Liver (tissue), 9 donors: ENCODE data around the gene SRPK1. TPM values are rescaled to one million over a fixed set of nuclear protein-coding genes. Genes with fewer than 3 reads are reported as not detected.

ENCODE experiments used
- DNase-seq: peaks from one replicate; pipeline ENCODE4 v3.0.0-alpha.2; 2017; ENCODE audit warnings: low spot score
- H3K27ac ChIP-seq, 2 donors: one replicate each; pipeline ENCODE4 v1.7.0; 2013; ENCODE audit warnings: inconsistent platforms in 2 of 2, low read length in 2 of 2, control low read depth in 1 of 2, low read depth in 1 of 2, mild to moderate bottlenecking in 1 of 2
- H3K27me3 ChIP-seq, 4 donors: one replicate each; pipeline versions ENCODE4 v1.6.1 to v1.7.0; 2013; ENCODE audit warnings: low read length in 3 of 4, inconsistent platforms in 1 of 4, mild to moderate bottlenecking in 1 of 4, moderate library complexity in 1 of 4; ENCODE audit not compliant: control insufficient read depth in 4 of 4, insufficient read depth in 4 of 4
- H3K36me3 ChIP-seq, 4 donors: one replicate each; pipeline versions ENCODE4 v1.6.1 to v1.7.0; 2013; ENCODE audit warnings: low read length in 3 of 4, mild to moderate bottlenecking in 3 of 4, low read depth in 1 of 4, moderate library complexity in 1 of 4; ENCODE audit not compliant: control insufficient read depth in 4 of 4, insufficient read depth in 3 of 4
- H3K4me1 ChIP-seq, 4 donors: one replicate each; pipeline versions ENCODE4 v1.6.1 to v1.7.0; 2013; ENCODE audit warnings: low read length in 3 of 4, mild to moderate bottlenecking in 3 of 4, moderate library complexity in 1 of 4; ENCODE audit not compliant: control insufficient read depth in 4 of 4, insufficient read depth in 4 of 4
- H3K4me3 ChIP-seq, 3 donors: one replicate each; pipeline versions ENCODE4 v1.6.1 to v1.7.0; 2013; ENCODE audit warnings: low read length in 3 of 3, control low read depth in 1 of 3, low read depth in 1 of 3, mild to moderate bottlenecking in 1 of 3
- H3K9ac ChIP-seq, 2 donors: one replicate each; pipeline ENCODE4 v1.7.0; 2013; ENCODE audit warnings: low read length in 2 of 2, mild to moderate bottlenecking in 2 of 2, moderate library complexity in 2 of 2, control low read depth in 1 of 2, low read depth in 1 of 2
- H3K9me3 ChIP-seq, 4 donors: one replicate each; pipeline versions ENCODE4 v1.6.1 to v1.7.0; 2013; ENCODE audit warnings: low read length in 3 of 4; ENCODE audit not compliant: control insufficient read depth in 4 of 4
- FOXA1 ChIP-seq: IDR thresholded peaks from 2 replicates; pipeline ENCODE4 v1.6.1; 2016; ENCODE audit warnings: antibody characterized with exemption
- FOXA2 ChIP-seq: IDR thresholded peaks from 2 replicates; pipeline ENCODE4 v1.6.1; 2016; ENCODE audit warnings: antibody characterized with exemption
- GABPA ChIP-seq, 2 donors: IDR thresholded peaks in 1 of 2; conservative IDR thresholded peaks in 1 of 2; 2 replicates each; pipeline ENCODE4 v1.6.1; 2016; ENCODE audit warnings: antibody characterized with exemption in 2 of 2, mild to moderate bottlenecking in 1 of 2, moderate library complexity in 1 of 2
- HNF4G ChIP-seq: IDR thresholded peaks from 2 replicates; pipeline ENCODE4 v1.6.1; 2016; ENCODE audit warnings: antibody characterized with exemption
- NR2F2 ChIP-seq: IDR thresholded peaks from 2 replicates; pipeline ENCODE4 v1.6.1; 2016; ENCODE audit warnings: antibody characterized with exemption
- RAD21 ChIP-seq, 2 donors: IDR thresholded peaks; 2 replicates each; pipeline ENCODE4 v1.6.1; 2016; ENCODE audit warnings: antibody characterized with exemption in 2 of 2, mild to moderate bottlenecking in 2 of 2
- RXRA ChIP-seq, 2 donors: IDR thresholded peaks; 2 replicates each; pipeline ENCODE4 v1.6.1; 2017 to 2018; ENCODE audit warnings: antibody characterized with exemption in 2 of 2, mild to moderate bottlenecking in 1 of 2
- SP1 ChIP-seq: IDR thresholded peaks from 2 replicates; pipeline ENCODE4 v1.6.1; 2018; ENCODE audit warnings: antibody characterized with exemption, mild to moderate bottlenecking
- TAF1 ChIP-seq: conservative IDR thresholded peaks from 2 replicates; pipeline ENCODE4 v1.6.1; 2016; ENCODE audit warnings: antibody characterized with exemption, mild to moderate bottlenecking
- YY1 ChIP-seq: IDR thresholded peaks from 2 replicates; pipeline ENCODE4 v1.6.1; 2016; ENCODE audit warnings: antibody characterized with exemption, mild to moderate bottlenecking
- WGBS: extraction: QIAGEN DNeasy Blood & Tissue Kit; methylation state at CpG from one replicate; pipeline ENCODE4 v1.1.7; 2013; 5-methylcytosine and 5-hydroxymethylcytosine counted together
- polyA plus RNA-seq, 2 donors: library from polyadenylated mRNA; stranded (reverse) in 1 of 2; unstranded in 1 of 2; fragments of 200-250 nt in 1 of 2; fragments of >200 nt in 1 of 2; fragmentation: Nextera tagmentation in 1 of 2; extraction: Ambion mirVana in 1 of 2; gene quantifications; one replicate each; pipeline versions ENCODE4 v1.2.1 to v1.2.3, GENCODE V29; 2013 to 2015
- total RNA-seq, 2 donors: library from RNA; depleted of rRNA; stranded (reverse); fragments of >200 nt; gene quantifications; one replicate each; pipeline ENCODE4 v1.2.3, GENCODE V29; 2014
- TF ChIP-seq, protein P1 (sequence below): IDR thresholded peaks from 2 replicates; pipeline ENCODE4 v1.6.1; 2016; ENCODE audit warnings: antibody characterized with exemption
- TF ChIP-seq, protein P2 (sequence below): fragments of 150-350 bp; IDR thresholded peaks from 2 replicates; pipeline ENCODE4 v1.5.1; 2017; ENCODE audit warnings: improper control_type of control experiment, low read depth, low read length; ENCODE audit not compliant: missing input control
- TF ChIP-seq, protein P3 (sequence below): IDR thresholded peaks from 2 replicates; pipeline ENCODE4 v1.6.1; 2016; ENCODE audit warnings: antibody characterized with exemption
- TF ChIP-seq, protein P4 (sequence below): IDR thresholded peaks from 2 replicates; pipeline ENCODE4 v1.6.1; 2016; ENCODE audit warnings: antibody characterized with exemption
- TF ChIP-seq, protein P5 (sequence below): IDR thresholded peaks from 2 replicates; pipeline ENCODE4 v1.6.1; 2016; ENCODE audit warnings: antibody characterized with exemption, mild to moderate bottlenecking
- donor health status: healthy.
- donor health status: healthy.
- donor health status: healthy.
- donor health status: healthy.
- donor health status: healthy.

The SRPK1 gene
- total and polyA plus RNA-seq, 4 donors = 11.9 to 41.2 (median 32.9) TPM

DNA sequence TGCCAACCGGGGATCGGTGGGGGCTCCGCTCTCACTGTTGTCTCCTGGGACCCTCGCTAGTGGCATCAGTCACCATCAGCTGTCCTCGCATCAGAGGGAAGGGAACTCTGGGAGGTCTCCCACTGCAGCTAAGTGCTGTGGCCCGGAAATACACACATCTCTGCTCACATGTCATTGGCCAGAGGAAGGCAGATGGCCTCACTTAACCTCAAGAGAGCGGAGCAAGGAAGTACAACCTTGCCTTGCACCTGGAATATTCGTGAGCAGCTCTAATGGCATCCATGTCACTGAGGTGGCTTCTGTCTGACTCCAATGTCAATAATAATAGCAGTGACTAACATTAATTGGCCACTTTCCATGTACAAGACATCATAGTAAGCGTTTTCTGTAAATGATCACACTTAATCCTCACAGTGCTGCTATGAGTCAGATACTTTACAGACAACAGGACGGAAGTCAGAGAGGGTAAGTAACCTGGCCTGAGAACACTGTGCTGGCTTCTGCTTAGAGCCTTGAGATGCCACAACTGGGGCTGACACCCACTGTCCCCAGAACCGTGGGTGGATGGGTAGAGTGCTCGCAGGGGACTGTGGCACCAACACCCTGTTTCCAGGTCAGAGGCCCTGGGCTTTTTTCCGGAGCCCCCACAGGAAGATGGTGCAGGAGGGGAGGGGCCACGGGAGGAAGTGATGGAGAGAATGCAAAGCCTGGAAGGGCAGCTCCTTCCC, 109.8 kb downstream of the SRPK1 start:
- Histone ChIP-seq H3K9me3 (no peaks in the 10 kb centered on the region), H3K4me1 (no peaks in the 10 kb centered on the region), H3K36me3 (no peaks in the 10 kb centered on the region), H3K4me3 (no peak overlapping the region), H3K27me3 (no peaks in the 10 kb centered on the region), H3K27ac (no peak overlapping the region), H3K9ac (no peak overlapping the region)
- TF ChIP-seq TAF1 (no peak), GABPA (IDR thresholded peaks at IDR 0.05 in 1 of 2, conservative IDR thresholded peaks at IDR 0.05 in 1 of 2) (no peak), HNF4G (no peak), NR2F2 (no peak), FOXA1 (no peak), RXRA (IDR thresholded peaks at IDR 0.05) (no peak), SP1 (no peak), RAD21 (IDR thresholded peaks at IDR 0.05) (no peak), YY1 (no peak), FOXA2 (no peak)
- TF ChIP-seq, protein P1, sequence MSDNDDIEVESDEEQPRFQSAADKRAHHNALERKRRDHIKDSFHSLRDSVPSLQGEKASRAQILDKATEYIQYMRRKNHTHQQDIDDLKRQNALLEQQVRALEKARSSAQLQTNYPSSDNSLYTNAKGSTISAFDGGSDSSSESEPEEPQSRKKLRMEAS = no peak
- TF ChIP-seq, protein P2, sequence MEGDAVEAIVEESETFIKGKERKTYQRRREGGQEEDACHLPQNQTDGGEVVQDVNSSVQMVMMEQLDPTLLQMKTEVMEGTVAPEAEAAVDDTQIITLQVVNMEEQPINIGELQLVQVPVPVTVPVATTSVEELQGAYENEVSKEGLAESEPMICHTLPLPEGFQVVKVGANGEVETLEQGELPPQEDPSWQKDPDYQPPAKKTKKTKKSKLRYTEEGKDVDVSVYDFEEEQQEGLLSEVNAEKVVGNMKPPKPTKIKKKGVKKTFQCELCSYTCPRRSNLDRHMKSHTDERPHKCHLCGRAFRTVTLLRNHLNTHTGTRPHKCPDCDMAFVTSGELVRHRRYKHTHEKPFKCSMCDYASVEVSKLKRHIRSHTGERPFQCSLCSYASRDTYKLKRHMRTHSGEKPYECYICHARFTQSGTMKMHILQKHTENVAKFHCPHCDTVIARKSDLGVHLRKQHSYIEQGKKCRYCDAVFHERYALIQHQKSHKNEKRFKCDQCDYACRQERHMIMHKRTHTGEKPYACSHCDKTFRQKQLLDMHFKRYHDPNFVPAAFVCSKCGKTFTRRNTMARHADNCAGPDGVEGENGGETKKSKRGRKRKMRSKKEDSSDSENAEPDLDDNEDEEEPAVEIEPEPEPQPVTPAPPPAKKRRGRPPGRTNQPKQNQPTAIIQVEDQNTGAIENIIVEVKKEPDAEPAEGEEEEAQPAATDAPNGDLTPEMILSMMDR = no peak
- TF ChIP-seq, protein P3, sequence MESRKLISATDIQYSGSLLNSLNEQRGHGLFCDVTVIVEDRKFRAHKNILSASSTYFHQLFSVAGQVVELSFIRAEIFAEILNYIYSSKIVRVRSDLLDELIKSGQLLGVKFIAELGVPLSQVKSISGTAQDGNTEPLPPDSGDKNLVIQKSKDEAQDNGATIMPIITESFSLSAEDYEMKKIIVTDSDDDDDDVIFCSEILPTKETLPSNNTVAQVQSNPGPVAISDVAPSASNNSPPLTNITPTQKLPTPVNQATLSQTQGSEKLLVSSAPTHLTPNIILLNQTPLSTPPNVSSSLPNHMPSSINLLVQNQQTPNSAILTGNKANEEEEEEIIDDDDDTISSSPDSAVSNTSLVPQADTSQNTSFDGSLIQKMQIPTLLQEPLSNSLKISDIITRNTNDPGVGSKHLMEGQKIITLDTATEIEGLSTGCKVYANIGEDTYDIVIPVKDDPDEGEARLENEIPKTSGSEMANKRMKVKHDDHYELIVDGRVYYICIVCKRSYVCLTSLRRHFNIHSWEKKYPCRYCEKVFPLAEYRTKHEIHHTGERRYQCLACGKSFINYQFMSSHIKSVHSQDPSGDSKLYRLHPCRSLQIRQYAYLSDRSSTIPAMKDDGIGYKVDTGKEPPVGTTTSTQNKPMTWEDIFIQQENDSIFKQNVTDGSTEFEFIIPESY = no peak
- TF ChIP-seq, protein P4, sequence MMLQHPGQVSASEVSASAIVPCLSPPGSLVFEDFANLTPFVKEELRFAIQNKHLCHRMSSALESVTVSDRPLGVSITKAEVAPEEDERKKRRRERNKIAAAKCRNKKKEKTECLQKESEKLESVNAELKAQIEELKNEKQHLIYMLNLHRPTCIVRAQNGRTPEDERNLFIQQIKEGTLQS = no peak
- WGBS = 74% methylated on average over 14 of the region's 14 CpGs
- DNase-seq = no peak

DNA sequence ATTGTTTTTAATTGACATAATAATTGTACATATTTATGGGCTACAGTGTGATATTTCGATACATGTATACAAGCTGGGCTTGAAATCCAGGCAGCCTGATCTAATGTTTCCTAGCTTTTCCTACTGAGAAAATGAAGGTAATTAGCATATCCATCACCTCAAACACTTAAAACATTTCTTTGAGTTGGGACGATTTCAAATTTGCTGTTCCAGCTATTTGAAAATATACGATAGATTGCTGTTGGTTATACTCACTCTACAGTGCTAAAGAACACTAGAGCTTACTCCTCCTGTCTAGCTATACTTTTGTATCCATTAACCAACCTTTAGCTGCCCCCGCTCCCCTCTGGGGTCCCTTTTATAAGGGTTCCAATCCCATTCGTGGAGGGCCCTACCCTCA, 111.1 kb downstream of the SRPK1 start:
- no peak for DNase-seq
- Histone ChIP-seq H3K27ac (no peak overlapping the region), H3K9me3 (no peaks in the 10 kb centered on the region), H3K4me1 (peaks cover 0 to 7% (median 4%) of the 10 kb centered on the region in 4 donors), H3K36me3 (no peaks in the 10 kb centered on the region), H3K4me3 (no peak overlapping the region), H3K27me3 (no peaks in the 10 kb centered on the region), H3K9ac (no peak overlapping the region)
- TF ChIP-seq, protein P5, sequence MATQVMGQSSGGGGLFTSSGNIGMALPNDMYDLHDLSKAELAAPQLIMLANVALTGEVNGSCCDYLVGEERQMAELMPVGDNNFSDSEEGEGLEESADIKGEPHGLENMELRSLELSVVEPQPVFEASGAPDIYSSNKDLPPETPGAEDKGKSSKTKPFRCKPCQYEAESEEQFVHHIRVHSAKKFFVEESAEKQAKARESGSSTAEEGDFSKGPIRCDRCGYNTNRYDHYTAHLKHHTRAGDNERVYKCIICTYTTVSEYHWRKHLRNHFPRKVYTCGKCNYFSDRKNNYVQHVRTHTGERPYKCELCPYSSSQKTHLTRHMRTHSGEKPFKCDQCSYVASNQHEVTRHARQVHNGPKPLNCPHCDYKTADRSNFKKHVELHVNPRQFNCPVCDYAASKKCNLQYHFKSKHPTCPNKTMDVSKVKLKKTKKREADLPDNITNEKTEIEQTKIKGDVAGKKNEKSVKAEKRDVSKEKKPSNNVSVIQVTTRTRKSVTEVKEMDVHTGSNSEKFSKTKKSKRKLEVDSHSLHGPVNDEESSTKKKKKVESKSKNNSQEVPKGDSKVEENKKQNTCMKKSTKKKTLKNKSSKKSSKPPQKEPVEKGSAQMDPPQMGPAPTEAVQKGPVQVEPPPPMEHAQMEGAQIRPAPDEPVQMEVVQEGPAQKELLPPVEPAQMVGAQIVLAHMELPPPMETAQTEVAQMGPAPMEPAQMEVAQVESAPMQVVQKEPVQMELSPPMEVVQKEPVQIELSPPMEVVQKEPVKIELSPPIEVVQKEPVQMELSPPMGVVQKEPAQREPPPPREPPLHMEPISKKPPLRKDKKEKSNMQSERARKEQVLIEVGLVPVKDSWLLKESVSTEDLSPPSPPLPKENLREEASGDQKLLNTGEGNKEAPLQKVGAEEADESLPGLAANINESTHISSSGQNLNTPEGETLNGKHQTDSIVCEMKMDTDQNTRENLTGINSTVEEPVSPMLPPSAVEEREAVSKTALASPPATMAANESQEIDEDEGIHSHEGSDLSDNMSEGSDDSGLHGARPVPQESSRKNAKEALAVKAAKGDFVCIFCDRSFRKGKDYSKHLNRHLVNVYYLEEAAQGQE = no peak
- TF ChIP-seq, protein P2 = no peak
- no peak for TF ChIP-seq SP1
- TF ChIP-seq GABPA (IDR thresholded peaks at IDR 0.05 in 1 of 2, conservative IDR thresholded peaks at IDR 0.05 in 1 of 2) = no peak
- 82% methylated on average over 5 of the region's 5 CpGs for WGBS
